NB4 (cell line): Measurements from ENCODE around the gene TSPYL4.

ENCODE experiments used
- CTCF ChIP-seq: IDR thresholded peaks from one replicate; pipeline ENCODE4 v1.5.1; 2012; ENCODE audit warnings: low read depth, low read length
- POLR2A ChIP-seq: IDR thresholded peaks from 2 replicates; pipeline ENCODE4 v1.6.1; 2011; ENCODE audit warnings: mild to moderate bottlenecking; ENCODE audit not compliant: insufficient read length; ENCODE audit errors: extremely low read depth
- TF ChIP-seq, protein P1 (sequence below): IDR thresholded peaks from 2 replicates; pipeline ENCODE4 v1.6.1; 2011; ENCODE audit warnings: low read depth, low read length

DNA sequence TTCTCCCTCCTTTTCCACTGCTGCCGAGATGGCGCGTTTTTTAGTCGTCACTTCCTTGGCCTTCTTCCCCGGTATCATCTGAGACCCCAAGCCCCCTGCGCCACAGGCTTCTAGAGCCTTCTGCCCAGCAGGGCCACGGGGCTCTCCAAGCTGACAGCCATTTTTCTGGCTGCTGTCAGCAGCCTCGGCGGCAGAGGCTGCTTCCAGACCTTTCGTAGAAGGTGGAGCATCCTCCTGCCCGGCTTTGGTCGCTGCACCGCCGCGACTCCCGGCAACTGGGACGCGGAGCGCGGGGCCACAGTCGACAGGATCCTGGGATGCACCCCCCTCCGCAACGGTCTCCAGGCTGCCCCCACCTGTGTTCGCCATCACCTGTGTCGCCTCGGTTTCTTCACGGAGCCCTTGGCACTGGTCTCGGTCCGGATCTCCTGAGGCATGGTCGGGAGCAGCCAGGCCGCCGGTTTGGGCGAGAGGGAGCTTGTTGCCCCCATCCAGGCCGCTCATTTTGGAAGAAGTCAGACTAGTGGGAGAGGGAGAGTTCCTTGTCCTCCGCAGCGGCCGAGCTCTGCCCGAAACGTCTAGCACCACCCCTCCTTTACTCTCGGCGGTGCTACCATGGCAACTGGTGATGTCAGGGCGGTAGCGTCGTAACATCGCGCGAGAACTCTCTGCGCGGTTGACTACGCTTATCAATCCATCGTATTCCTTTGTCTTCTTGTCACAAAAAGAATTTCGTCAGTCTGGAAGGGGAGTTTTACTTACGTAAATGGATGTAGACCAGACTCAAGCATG lies at the start of gene TSPYL4:
- TF ChIP-seq CTCF (no peak), POLR2A (no peak)
- TF ChIP-seq, protein P1, sequence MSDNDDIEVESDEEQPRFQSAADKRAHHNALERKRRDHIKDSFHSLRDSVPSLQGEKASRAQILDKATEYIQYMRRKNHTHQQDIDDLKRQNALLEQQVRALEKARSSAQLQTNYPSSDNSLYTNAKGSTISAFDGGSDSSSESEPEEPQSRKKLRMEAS, result no peak
